ENCODE measurements around the gene THSD4.

GRCh38 chr15:71342658-71343057 lies 227.4 kb downstream of the THSD4 start:
- TF ChIP-seq CTCF (optimal IDR thresholded peaks at IDR 0.05 in 1 of 3, IDR thresholded peaks at IDR 0.05 in 1 of 3, conservative IDR thresholded peaks at IDR 0.05 in 1 of 3; ENCODE audit: extremely low read depth in 1 of 3, insufficient read depth in 2 of 3, low read length in 3 of 3), result no peak
- no peak for TF ChIP-seq EZH2 (IDR thresholded peaks at IDR 0.05; ENCODE audit: low read length)
